ENCODE measurements around the gene IMP4. TPM values are rescaled to one million over a fixed set of nuclear protein-coding genes. Genes with fewer than 3 reads are reported as not detected.

The IMP4 gene
- total RNA-seq, 1 donor from 2014 or later: 63.7 TPM

DNA sequence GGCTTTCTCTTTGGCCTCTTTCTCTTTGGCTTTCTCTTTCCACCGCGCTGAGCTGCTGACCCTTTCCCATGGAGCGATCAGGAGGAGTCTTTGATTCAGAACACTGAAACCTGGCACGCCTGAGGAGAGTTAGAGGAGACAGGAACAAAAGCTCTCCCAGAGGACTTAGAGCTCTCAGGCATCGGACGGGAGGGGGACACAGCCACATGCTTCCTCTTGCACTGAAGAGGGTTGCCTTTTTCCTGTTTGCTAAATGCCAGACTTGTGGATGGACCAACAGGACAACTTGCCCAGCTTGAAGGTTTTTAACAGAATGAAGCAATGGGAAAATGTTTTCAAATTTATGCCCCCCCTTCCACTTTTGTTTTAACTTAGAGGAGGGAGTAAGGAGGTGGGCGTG is 9.5 kb downstream of the IMP4 start:
- ATAC-seq: no peak
- intact Hi-C loops (cut with DNase I): loop anchor here (10.0 kb wide), 1 partner anchor 373 kb away; the partner anchor contains the start of gene GPR148
- DNase-seq (ENCODE audit: missing footprints): peak; percentile 45

- DNase-seq (ENCODE audit: missing footprints) (peak; percentile 34), ATAC-seq (no peak)
- intact Hi-C loops (cut with DNase I): loop anchor here (10.0 kb wide), 1 partner anchor 371 kb away; the partner anchor contains the start of gene GPR148
These were observed 10.8 kb downstream of the IMP4 start for GRCh38 chr2:130353291-130354138.

DNA sequence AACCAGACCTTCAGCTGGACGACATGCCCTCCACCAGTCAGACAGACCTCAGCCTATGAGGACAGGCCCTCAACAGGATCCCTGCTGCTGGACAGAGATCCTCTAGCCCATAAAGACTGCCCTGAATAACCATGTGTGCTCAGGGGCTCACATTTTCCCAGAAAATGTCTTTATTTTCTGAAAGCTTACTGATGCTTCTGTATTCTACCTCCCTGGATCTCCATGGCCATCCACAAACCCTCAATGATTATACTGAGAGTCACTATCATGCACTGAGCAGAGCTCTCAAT is 11.4 kb downstream of the IMP4 start:
- ATAC-seq (no peak), DNase-seq (ENCODE audit: missing footprints) (no peak)
- intact Hi-C loops (cut with DNase I): loop anchor here (10.0 kb wide), 1 partner anchor 371 kb away; the partner anchor contains the start of gene GPR148

GRCh38 chr2:130355172-130355577 is 12.5 kb downstream of the IMP4 start:
- ATAC-seq (no peak), DNase-seq (ENCODE audit: missing footprints) (peak; percentile 77)
- intact Hi-C loops (cut with DNase I): loop anchor here (1.0 to 10.0 kb wide), 3 partner anchors 13 to 370 kb away; partner anchors contain the start of genes GPR148 and IMP4

- intact Hi-C loops (cut with DNase I): loop anchor here (1.0 to 10.0 kb wide), 4 partner anchors 14 to 369 kb away; partner anchors contain the start of genes GPR148 and IMP4
- DNase-seq (ENCODE audit: missing footprints): peak; percentile 98
- peak; percentile 98 for ATAC-seq
These were observed 13.1 kb downstream of the IMP4 start, which contains the start of gene PTPN18 for GRCh38 chr2:130355578-130356431. Gene PTPN18 (plus strand): TSS chr2:130356056. CDS start chr2:130356108, 52 bp downstream.

- no peak for ATAC-seq
- intact Hi-C loops (cut with DNase I): loop anchor here (5.0 to 10.0 kb wide), 2 partner anchors 34 to 367 kb away; partner anchors contain the start of gene GPR148
- no peak for DNase-seq (ENCODE audit: missing footprints)
These were observed 15.2 kb downstream of the IMP4 start for GRCh38 chr2:130357864-130358263.

DNA sequence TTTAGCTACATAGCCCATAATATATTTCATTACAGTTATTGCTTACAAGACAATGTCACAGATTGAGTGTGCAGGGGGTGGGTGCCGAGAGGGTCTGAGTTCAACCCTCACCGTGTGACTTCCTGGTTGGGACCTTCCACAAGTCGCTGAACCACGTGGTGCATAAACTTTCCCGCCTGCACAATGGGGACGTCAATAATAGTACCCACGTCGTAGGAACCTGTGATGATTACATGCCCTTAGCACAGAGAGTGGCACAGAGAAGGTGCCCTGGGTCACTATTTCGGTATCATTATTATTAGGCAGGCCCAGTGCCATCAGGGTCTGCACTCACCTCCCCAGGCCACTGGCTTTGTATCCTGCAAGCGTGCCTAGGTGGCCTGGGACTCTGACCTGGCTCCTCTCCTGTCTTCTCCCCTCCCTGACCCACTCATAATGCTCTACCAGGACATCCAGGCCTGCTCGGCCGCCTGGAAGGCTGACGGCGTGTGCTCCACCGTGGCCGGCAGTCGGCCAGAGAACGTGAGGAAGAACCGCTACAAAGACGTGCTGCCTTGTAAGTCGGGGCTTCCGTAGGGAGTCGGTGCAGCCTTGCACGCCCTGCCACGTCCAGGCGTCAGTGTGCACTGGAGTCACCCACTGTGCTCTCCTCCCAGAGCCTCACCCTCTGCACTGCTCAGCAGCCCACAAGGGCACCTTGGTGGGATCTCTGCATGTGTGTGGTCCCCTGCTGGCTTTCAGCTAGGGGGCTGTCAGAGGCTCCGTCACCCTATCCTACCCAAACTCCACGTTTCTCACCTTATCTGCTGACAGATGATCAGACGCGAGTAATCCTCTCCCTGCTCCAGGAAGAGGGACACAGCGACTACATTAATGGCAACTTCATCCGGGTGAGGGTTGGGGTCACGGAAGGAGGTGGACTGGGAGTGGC is 16.0 kb downstream of the IMP4 start:
- DNase-seq (ENCODE audit: missing footprints) (peak; percentile 30), ATAC-seq (no peak)
- intact Hi-C loops (cut with DNase I): loop anchor here (5.0 to 10.0 kb wide), 2 partner anchors 34 to 366 kb away; partner anchors contain the start of gene GPR148

- no peak for ATAC-seq
- DNase-seq (ENCODE audit: missing footprints): no peak
- intact Hi-C loops (cut with DNase I): loop anchor here (5.0 to 10.0 kb wide), 2 partner anchors 33 to 365 kb away; partner anchors contain the start of gene GPR148
These were observed 16.8 kb downstream of the IMP4 start for GRCh38 chr2:130359466-130359865.

DNA sequence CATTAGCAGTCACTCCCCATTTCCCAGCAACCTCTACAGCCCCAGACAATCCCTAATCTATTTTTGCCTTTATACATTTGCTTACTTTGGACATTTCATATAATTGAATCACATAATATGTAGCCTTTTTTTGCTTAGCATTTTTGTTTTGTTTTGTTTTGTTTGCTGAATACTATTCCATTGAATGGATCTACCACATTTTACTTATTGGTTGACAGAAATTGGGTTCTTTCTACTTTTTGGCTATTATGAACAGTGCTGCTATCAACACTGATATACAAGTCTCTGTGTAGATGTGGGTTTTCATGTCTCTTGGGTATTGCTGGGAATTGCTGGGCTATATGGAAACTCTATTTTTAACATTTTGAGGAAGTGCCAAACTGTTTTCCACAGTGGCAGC is 20.8 kb downstream of the IMP4 start:
- ATAC-seq (no peak), DNase-seq (ENCODE audit: missing footprints) (no peak)
- intact Hi-C loops (cut with DNase I): no loop called here

DNA sequence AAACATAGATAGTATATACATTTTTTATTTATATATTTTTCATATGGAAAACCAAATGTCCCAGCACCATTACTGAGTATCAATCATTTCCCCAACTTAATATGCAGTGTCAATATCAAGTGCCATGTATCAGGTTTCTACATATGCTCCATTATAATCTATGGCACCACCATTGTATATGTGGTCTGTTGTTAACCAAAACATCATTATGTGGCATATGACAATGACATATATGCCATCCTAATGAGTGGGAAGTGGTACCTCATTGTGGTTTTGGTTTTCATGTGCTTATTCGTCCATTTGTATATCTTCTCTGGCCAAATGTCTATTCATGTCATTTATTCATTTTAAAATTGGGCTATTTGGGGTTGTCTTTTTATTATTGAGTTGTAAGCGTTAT is 22.4 kb downstream of the IMP4 start:
- intact Hi-C loops (cut with DNase I): no loop called here
- ATAC-seq (no peak), DNase-seq (ENCODE audit: missing footprints) (no peak)

DNA sequence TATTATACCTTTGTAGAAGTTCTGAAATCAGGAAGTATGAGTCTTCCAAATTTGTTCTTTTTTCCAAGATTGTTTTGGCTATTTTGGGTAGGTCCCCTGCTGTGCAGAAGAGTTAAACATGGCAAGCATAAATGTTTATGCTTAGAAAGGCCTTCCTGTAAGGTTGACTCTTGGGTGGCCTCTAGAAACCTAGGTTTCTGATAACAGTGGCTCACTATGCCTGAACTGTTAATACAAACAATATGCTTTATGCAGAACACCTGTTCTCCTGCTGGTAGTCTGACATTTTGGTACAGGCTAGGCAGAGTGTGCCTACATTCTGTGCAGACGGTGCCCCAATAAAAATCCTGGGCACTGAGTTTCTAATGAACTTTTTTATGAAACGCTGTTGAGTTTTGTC is 23.3 kb downstream of the IMP4 start:
- DNase-seq (ENCODE audit: missing footprints) (no peak), ATAC-seq (no peak)
- intact Hi-C loops (cut with DNase I): no loop called here

GRCh38 chr2:130366720-130367119 is 24.0 kb downstream of the IMP4 start:
- intact Hi-C loops (cut with DNase I): no loop called here
- ATAC-seq: no peak
- DNase-seq (ENCODE audit: missing footprints): no peak

- ATAC-seq (no peak), DNase-seq (ENCODE audit: missing footprints) (no peak)
- intact Hi-C loops (cut with DNase I): no loop called here
These were observed 26.1 kb downstream of the IMP4 start for GRCh38 chr2:130368786-130369185.

DNA sequence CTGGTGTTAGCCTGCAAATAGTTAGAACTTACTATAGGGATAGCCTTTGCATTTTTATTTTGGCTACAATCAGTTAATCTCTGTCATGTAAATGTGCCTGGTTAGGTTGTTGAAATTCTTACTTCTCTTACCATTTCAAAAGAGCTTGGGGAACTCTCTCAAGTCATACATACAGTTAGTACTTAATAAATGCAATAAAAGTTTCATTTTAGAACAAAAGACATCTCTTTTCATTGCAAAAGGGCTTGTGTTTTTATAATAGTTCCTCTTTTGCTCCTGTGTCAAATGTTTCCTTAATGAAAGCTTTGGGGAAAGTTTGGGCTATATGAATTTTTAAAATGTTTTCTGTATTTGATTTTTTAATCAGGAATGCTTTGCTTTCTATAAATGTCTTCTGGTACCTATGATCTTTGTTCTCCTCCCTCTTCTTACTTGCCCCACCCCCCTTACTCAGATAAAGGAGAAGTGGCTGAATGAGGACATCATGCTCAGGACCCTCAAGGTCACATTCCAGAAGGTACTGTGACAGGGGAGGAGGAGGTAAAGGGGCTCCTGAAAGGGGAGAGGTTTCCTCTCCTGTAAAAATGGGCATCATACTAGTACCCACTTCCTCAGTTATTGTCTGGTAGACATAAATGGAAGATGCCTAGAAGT is 26.7 kb downstream of the IMP4 start:
- ATAC-seq: no peak
- intact Hi-C loops (cut with DNase I): no loop called here

GRCh38 chr2:130369965-130370341 is 27.3 kb downstream of the IMP4 start:
- intact Hi-C loops (cut with DNase I): no loop called here
- ATAC-seq: no peak
- DNase-seq (ENCODE audit: missing footprints): no peak

More for the DNA sequence above, 26.7 kb downstream of the IMP4 start:
- no peak for DNase-seq (ENCODE audit: missing footprints)

GRCh38 chr2:130370490-130370889 is 27.8 kb downstream of the IMP4 start:
- intact Hi-C loops (cut with DNase I): no loop called here
- DNase-seq (ENCODE audit: missing footprints): no peak
- ATAC-seq: no peak

DNA sequence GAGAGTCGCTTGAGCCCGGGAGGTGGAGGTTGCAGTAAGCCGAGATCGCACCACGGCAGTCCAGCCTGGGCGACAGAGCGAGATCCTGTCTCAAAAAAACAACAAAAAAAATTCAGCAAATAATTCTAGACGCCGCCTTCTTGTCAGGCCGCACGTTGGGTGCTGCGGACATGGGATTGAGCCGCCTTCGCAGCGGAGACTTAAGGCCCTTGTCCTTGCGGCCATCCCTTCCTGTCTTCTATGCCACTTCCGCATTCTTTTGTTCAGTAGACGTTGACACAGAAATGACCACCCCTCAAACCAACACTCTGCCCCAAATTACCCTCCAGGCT is 29.0 kb downstream of the IMP4 start:
- DNase-seq (ENCODE audit: missing footprints): no peak
- intact Hi-C loops (cut with DNase I): loop anchor here (1.0 to 2.0 kb wide), 3 partner anchors 15 to 29 kb away; partner anchors contain the start of genes IMP4 and PTPN18
- peak; percentile 10 for ATAC-seq
